Ovary (tissue), 3 donors: ENCODE results near the gene SUPT4H1.

Source experiments
- CTCF ChIP-seq, 3 donors: fragments of 450-650 bp in 2 of 3; fragments of 200-600 bp in 1 of 3; IDR thresholded peaks; one replicate each; pipeline versions ENCODE4 v1.5.1 to v1.8.0; 2016 to 2022; ENCODE audit warnings: antibody characterized with exemption in 3 of 3, mild to moderate bottlenecking in 1 of 3
- POLR2A ChIP-seq: fragments of 450-650 bp; IDR thresholded peaks from one replicate; pipeline ENCODE4 v1.6.1; 2017; ENCODE audit warnings: antibody characterized with exemption, mild to moderate bottlenecking, moderate library complexity
- donor health status: DM: no; HTN: no; CAD: no.

GRCh38 chr17:58340405-58340876 is 11.6 kb downstream of the SUPT4H1 start:
- no peak for TF ChIP-seq POLR2A
- no peak for TF ChIP-seq CTCF (IDR thresholded peaks at IDR 0.05)
